ENCODE data around the gene CARD14. TPM values are rescaled to one million over a fixed set of nuclear protein-coding genes. Genes with fewer than 3 reads are reported as not detected.
"Not testable (repeated sequence)": the region's sequence is repeated elsewhere in the genome, so short reads cannot be mapped to it uniquely, and the experiment has no call there.

The CARD14 gene
- total and polyA plus RNA-seq, 2 experiments from 2014 or later = 2.7 to 2.9 TPM

DNA sequence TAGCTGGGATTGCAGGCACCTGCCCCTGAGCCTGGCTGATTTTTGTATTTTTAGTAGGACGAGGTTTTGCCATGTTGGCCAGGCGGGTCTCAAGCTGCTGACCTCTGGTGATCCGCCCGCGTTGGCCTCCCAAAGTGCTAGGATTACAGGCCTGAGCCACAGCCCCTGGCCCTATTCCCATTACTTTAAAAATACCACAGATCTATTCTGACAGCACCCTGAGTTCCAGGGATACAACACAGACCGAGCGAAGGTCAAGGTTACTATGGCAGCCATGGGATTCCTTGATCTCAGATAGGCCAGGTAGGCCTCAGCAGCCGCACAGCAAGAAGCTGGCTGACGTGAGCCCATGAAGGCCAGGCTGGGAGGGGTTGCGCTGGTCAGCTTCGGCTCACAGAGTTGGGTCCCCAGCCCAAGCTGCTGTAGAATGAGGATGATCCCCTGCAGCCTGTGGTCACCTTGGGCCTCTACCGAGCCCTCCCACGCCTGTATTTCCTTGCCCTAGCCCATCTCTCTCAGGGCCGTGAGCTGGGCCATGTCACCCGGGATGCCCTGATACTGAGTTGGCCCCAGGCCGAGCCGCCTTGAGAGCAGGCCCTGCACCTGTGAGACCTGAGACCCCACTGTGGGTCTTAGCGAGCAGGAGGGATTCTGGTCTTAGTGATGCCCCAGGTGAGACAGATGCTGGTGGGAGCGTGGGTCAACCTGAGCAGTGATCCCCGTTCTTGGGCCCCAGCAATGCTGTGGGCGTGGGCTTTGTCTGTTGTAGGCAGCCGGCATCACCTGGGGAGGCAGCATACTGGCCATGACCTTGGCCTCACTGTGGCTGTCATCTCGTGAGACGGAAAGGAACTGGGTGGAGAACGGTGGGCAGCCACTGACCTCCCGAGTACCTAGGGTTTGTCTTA is 74.0 kb downstream of the CARD14 start:
- Histone ChIP-seq H3K4me1 (ENCODE audit: low read depth) (no peaks in the 10 kb centered on the region), H3K27me3 (no peaks in the 10 kb centered on the region), H3K27ac (no peak overlapping the region), H3K36me3 (peaks cover 17% of the 10 kb centered on the region), H3K4me3 (no peak overlapping the region), H3K9me3 (ENCODE audit: low read depth) (no peaks in the 10 kb centered on the region)
- TF ChIP-seq, protein P1, sequence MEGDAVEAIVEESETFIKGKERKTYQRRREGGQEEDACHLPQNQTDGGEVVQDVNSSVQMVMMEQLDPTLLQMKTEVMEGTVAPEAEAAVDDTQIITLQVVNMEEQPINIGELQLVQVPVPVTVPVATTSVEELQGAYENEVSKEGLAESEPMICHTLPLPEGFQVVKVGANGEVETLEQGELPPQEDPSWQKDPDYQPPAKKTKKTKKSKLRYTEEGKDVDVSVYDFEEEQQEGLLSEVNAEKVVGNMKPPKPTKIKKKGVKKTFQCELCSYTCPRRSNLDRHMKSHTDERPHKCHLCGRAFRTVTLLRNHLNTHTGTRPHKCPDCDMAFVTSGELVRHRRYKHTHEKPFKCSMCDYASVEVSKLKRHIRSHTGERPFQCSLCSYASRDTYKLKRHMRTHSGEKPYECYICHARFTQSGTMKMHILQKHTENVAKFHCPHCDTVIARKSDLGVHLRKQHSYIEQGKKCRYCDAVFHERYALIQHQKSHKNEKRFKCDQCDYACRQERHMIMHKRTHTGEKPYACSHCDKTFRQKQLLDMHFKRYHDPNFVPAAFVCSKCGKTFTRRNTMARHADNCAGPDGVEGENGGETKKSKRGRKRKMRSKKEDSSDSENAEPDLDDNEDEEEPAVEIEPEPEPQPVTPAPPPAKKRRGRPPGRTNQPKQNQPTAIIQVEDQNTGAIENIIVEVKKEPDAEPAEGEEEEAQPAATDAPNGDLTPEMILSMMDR (IDR thresholded peaks at IDR 0.05; ENCODE audit: low read depth, low read length) = no peak
- DNase-seq (ENCODE audit: low read depth in 1 of 2, low spot score in 1 of 2) = no peak

DNA sequence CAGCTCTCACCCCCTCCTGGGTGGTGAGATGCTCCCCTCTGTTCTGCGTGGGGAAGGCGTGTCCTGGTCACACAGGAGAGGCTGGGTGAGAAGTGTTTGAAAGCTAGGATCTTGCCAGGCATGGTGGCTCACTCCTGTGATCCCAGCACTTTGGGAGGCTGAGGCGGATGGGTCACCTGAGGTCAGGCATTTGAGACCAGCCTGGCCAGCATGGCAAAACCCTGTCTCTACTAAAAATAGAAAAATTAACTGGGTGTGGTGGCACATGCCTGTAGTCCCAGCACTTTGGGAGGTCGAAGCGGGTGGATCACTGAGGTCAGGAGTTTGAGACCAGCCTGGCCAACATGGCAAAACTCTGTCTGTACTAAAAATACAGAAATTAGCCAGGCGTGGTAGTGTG is 74.6 kb downstream of the CARD14 start:
- not testable (repeated sequence) for H3K27me3 ChIP-seq; H3K4me1 ChIP-seq (ENCODE audit: low read depth); H3K27ac ChIP-seq

DNA sequence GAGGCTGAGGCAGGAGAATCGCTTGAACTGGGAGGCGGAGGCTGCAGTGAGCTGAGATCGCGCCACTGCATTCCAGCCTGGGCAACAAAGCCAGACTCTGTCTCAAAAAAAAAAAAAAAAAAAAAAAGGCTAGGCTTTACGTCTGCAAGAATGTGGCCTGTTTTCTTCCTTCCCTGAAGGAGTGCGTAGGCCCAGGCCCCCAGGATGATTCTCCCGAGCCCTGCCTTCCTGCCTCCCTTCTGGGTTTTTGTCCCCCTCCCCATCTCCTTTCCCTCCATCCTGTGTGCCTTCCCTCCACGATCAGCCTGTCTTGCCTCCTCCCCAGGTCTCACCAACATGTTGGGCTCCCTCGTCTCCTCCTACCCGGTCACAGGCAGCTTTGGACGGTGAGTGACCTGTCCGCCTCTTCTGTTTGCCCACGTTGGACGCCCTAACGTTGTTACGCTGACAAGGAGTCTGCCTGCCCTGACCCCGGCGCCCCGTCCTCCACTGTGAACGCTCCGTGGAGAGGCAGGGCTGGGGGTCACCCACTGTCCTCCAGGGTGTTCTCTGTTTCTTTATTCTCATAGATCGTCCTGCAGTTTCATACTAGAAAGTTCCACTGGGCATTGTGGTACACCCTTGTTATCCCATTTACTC is 75.2 kb downstream of the CARD14 start:
- Histone ChIP-seq H3K36me3 (peaks cover 17% of the 10 kb centered on the region), H3K4me1 (ENCODE audit: low read depth) (no peaks in the 10 kb centered on the region), H3K4me3 (no peak overlapping the region), H3K27me3 (no peaks in the 10 kb centered on the region), H3K27ac (no peak overlapping the region), H3K9me3 (ENCODE audit: low read depth) (no peaks in the 10 kb centered on the region)
- TF ChIP-seq, protein P1 (IDR thresholded peaks at IDR 0.05; ENCODE audit: low read depth, low read length) = no peak
- DNase-seq (ENCODE audit: low read depth in 1 of 2, low spot score in 1 of 2) = no peak

More for the DNA sequence above, 74.6 kb downstream of the CARD14 start:
- not testable (repeated sequence) for DNase-seq (ENCODE audit: low read depth in 1 of 2, low spot score in 1 of 2); H3K9me3 ChIP-seq (ENCODE audit: low read depth); H3K4me3 ChIP-seq
- peaks cover 17% of the 10 kb centered on the region for H3K36me3 ChIP-seq

DNA sequence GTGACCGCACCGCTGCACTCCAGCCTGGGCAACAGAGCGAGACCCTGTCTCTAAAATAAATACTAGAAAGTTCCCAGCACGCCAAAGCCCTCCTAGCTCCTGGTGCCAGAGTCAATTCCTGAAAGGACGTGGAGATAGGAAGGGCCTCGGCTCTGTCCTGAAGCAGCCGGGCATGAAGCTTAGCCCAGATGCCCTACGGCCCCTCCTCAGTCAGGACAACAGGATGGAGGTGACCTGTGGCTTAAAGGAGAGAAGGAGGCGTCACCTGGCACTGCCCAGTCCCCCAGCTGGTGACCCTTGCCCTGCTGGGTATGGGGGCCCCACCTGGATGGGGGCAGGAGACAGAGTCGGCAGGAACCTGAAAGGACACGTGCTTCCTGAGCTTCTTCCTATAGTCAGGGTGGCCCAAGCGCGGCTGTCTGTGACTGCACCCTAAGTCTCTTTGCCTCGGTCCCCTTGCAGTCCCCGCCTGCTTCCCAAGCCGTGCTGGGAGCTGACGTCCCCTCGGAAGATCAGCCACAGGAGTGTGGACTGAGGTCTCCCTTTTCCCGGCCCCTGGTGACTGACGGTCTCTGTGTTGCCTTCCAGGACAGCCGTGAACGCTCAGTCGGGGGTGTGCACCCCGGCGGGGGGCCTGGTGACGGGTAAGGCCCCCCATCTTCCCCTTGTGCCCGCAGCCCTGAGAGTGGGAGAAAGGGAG is 75.9 kb downstream of the CARD14 start:
- Histone ChIP-seq H3K4me1 (ENCODE audit: low read depth) (no peaks in the 10 kb centered on the region), H3K27ac (no peak overlapping the region), H3K9me3 (ENCODE audit: low read depth) (no peaks in the 10 kb centered on the region), H3K36me3 (peaks cover 20% of the 10 kb centered on the region), H3K4me3 (no peak overlapping the region), H3K27me3 (no peaks in the 10 kb centered on the region)
- TF ChIP-seq, protein P1 (IDR thresholded peaks at IDR 0.05; ENCODE audit: low read depth, low read length) = no peak
- no peak for DNase-seq (ENCODE audit: low read depth in 1 of 2, low spot score in 1 of 2)

DNA sequence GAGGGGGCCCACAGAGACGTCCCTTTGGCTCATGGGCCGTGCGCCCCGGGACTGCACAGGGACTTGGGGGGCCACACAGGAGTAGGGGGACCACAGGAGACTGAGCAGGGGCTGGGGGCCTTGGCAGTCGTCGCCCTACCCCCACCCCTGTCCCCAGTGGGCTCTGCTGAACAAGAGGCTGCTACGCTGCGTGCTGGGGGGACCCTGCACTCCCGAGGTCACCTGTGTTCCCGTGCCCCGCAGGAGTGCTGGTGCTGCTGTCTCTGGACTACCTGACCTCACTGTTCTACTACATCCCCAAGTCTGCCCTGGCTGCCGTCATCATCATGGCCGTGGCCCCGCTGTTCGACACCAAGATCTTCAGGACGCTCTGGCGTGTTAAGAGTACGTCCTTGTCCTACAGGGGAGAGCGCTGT is 76.4 kb downstream of the CARD14 start:
- TF ChIP-seq, protein P1 (IDR thresholded peaks at IDR 0.05; ENCODE audit: low read depth, low read length) = no peak
- Histone ChIP-seq H3K36me3 (peaks cover 18% of the 10 kb centered on the region), H3K27me3 (no peaks in the 10 kb centered on the region), H3K27ac (no peak overlapping the region), H3K4me1 (ENCODE audit: low read depth) (no peaks in the 10 kb centered on the region), H3K4me3 (no peak overlapping the region), H3K9me3 (ENCODE audit: low read depth) (no peaks in the 10 kb centered on the region)
- DNase-seq (ENCODE audit: low read depth in 1 of 2, low spot score in 1 of 2) = no peak

All from cardiac muscle cell (in vitro differentiated cells and primary cell).